Spleen (tissue), 7 donors: ENCODE data around the gene PTH1R.

Experiments used
- POLR2A ChIP-seq, 3 donors: fragments of 450-650 bp; IDR thresholded peaks; one replicate each; pipeline ENCODE4 v1.5.1; 2017; ENCODE audit warnings: antibody characterized with exemption in 3 of 3, mild to moderate bottlenecking in 1 of 3
- POLR2AphosphoS5 ChIP-seq, 3 donors: sonication (generic); formaldehyde crosslinking; IDR thresholded peaks; one replicate each; pipeline ENCODE4 v1.5.1; 2017; ENCODE audit warnings: antibody characterized with exemption in 3 of 3
- TF ChIP-seq, protein P1 (sequence below), 11 experiments: fragments of 200-600 bp in 7 of 11; fragments of 450-650 bp in 4 of 11; sonication (generic) in 4 of 11; IDR thresholded peaks in 8 of 11; conservative IDR thresholded peaks in 3 of 11; 1 replicate in 7 of 11; 2 replicates in 4 of 11; pipeline versions ENCODE4 v1.4.0 to v1.8.0; 2016 to 2021; ENCODE audit warnings: antibody characterized with exemption in 11 of 11, inconsistent platforms in 4 of 11, mild to moderate bottlenecking in 1 of 11
- donor health status: DM: no; HTN: no; CAD: no; lungs with moderate emphysema.
- donor health status: DM: no; HTN: no; CAD: no.
- donor health status: DM: no; HTN: no; CAD: no.

DNA sequence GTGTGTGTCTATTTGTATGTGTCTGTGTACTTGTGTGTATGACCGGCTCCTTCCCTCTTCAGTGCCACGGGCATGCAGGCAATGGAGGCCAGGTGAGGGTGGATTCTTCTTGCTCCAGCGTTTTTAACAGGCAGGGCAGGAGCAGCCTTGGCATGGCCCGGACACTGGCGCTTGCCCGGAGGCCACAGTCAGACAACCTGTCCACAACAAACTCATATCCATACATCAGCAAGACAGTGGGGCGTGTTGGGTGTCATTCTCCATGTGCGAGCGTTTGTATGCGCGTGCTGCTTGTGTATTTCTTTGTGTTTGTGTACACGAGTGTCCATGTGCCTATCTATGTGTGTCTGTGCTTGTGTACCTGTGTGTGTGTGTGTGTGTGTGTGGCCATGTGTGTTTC is 29.8 kb downstream of the PTH1R start:
- TF ChIP-seq, protein P1, sequence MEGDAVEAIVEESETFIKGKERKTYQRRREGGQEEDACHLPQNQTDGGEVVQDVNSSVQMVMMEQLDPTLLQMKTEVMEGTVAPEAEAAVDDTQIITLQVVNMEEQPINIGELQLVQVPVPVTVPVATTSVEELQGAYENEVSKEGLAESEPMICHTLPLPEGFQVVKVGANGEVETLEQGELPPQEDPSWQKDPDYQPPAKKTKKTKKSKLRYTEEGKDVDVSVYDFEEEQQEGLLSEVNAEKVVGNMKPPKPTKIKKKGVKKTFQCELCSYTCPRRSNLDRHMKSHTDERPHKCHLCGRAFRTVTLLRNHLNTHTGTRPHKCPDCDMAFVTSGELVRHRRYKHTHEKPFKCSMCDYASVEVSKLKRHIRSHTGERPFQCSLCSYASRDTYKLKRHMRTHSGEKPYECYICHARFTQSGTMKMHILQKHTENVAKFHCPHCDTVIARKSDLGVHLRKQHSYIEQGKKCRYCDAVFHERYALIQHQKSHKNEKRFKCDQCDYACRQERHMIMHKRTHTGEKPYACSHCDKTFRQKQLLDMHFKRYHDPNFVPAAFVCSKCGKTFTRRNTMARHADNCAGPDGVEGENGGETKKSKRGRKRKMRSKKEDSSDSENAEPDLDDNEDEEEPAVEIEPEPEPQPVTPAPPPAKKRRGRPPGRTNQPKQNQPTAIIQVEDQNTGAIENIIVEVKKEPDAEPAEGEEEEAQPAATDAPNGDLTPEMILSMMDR (IDR thresholded peaks at IDR 0.05 in 8 of 11, conservative IDR thresholded peaks at IDR 0.05 in 3 of 11) = no peak
- TF ChIP-seq POLR2A (IDR thresholded peaks at IDR 0.05) = no peak
- TF ChIP-seq POLR2AphosphoS5 (IDR thresholded peaks at IDR 0.05) = no peak
